ENCODE data around the gene SNAP29. TPM values are rescaled to one million over a fixed set of nuclear protein-coding genes. Genes with fewer than 3 reads are reported as not detected.
A peak's percentile ranks its signal among the peaks of the same experiment; 100 is the strongest.

Gene SNAP29
- total RNA-seq, 2 donors from 2014 or later, result 7.6 to 9.6 TPM

DNA sequence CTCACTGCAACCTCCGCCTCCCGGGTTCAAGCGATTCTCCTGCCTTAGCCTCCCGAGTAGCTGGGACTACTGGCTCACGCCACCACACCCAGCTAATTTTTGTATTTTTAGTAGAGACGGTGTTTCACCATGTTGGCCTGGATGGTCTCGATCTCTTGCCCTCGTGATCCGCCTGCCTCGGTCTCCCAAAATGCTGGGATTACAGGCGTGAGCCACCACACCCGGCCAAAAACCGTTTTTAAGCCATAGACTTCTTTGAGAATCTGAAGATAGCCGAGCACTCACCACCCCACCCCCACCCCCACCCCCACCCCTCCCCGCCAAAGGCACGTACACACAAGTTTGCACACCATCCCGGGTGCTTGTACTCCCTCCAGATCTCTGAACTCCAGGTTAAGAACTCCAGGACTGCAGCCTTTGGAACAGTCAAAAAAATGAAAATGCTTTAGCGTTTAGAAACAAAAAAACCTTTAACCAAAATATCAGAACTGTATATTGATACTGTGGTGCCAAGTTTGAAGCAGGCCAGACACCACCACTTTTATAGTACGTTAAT, 59.9 kb downstream of the SNAP29 start:
- ATAC-seq (no peak), DNase-seq (peak in 1 of 4 donors; percentile 17)
- Histone ChIP-seq H3K9me3 (no peaks in the 10 kb centered on the region), H3K36me3 (replicated peaks in 1 of 2; ENCODE audit: insufficient read depth in 1 of 2, low read depth in 2 of 2) (no peaks in the 10 kb centered on the region), H3K27ac (peak overlapping the region in 2 of 4 donors; percentile 97 to 98), H3K4me1 (peaks cover 33% of the 10 kb centered on the region), H3K4me3 (peak overlapping the region; percentile 71 to 86), H3K27me3 (no peaks in the 10 kb centered on the region)
- intact Hi-C loops (cut with DNase I), result loop anchor here (10.0 kb wide), 1 partner anchor 46 kb away; the partner anchor contains the start of gene AIFM3
- 2 to 3% methylated on average over 18 to 19 of the region's 19 CpGs for WGBS, 2 donors
- TF ChIP-seq, protein P1, sequence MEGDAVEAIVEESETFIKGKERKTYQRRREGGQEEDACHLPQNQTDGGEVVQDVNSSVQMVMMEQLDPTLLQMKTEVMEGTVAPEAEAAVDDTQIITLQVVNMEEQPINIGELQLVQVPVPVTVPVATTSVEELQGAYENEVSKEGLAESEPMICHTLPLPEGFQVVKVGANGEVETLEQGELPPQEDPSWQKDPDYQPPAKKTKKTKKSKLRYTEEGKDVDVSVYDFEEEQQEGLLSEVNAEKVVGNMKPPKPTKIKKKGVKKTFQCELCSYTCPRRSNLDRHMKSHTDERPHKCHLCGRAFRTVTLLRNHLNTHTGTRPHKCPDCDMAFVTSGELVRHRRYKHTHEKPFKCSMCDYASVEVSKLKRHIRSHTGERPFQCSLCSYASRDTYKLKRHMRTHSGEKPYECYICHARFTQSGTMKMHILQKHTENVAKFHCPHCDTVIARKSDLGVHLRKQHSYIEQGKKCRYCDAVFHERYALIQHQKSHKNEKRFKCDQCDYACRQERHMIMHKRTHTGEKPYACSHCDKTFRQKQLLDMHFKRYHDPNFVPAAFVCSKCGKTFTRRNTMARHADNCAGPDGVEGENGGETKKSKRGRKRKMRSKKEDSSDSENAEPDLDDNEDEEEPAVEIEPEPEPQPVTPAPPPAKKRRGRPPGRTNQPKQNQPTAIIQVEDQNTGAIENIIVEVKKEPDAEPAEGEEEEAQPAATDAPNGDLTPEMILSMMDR (IDR thresholded peaks at IDR 0.05), result no peak
- no peak for TF ChIP-seq POLR2A (IDR thresholded peaks at IDR 0.05)

DNA sequence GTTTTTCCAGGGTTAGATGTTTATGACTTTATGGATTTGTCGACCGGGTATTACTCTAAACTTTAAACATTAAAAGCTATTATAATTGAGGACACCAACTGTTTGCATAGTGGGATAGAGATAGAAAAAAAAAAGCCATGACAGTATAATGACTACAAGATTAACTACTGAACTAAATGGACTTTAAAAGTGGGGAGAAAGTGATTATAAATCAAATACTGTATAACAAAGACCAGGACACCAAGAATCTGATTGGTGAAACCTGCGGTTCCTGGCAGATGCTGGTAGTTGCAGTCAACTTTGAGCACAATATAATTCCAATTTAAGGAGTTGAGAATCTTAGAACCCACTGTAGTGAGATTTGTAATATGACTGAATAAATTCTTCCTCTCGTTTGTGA, 60.9 kb downstream of the SNAP29 start:
- Histone ChIP-seq H3K27ac (peak overlapping the region in 1 of 4 donors; percentile 21), H3K9me3 (no peaks in the 10 kb centered on the region), H3K27me3 (no peaks in the 10 kb centered on the region), H3K36me3 (replicated peaks in 1 of 2; ENCODE audit: insufficient read depth in 1 of 2, low read depth in 2 of 2) (no peaks in the 10 kb centered on the region), H3K4me3 (peak overlapping the region in 1 of 2 donors; percentile 3), H3K4me1 (peaks cover 39% of the 10 kb centered on the region)
- TF ChIP-seq POLR2A (IDR thresholded peaks at IDR 0.05), result no peak
- TF ChIP-seq, protein P1 (IDR thresholded peaks at IDR 0.05), result no peak
- 6% methylated on average over 4 of the region's 4 CpGs for WGBS, 2 donors
- DNase-seq (no peak), ATAC-seq (no peak)
- intact Hi-C loops (cut with DNase I), result loop anchor here (10.0 kb wide), 1 partner anchor 45 kb away; the partner anchor contains the start of gene AIFM3

DNA sequence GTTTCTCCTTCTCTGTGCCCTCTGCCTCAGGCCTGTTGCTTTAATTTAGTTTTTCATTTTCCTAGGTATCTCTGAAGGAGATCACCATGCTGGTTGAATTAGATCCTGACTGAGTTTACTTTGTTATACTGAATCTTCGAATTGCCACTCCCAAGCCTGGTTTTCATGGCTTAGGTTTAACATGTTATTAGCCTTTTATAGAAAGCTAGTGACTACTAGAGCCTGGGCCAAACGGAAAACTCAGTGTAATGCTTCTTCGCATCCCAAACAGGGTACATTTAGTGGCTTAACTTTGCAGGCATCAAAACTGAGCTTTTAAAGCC, 62.0 kb downstream of the SNAP29 start:
- TF ChIP-seq, protein P1 (IDR thresholded peaks at IDR 0.05), result no peak
- no peak for TF ChIP-seq POLR2A (IDR thresholded peaks at IDR 0.05)
- Histone ChIP-seq H3K36me3 (replicated peaks in 1 of 2; ENCODE audit: insufficient read depth in 1 of 2, low read depth in 2 of 2) (no peaks in the 10 kb centered on the region), H3K27me3 (no peaks in the 10 kb centered on the region), H3K4me3 (no peak overlapping the region), H3K4me1 (peaks cover 50% of the 10 kb centered on the region), H3K27ac (no peak overlapping the region), H3K9me3 (no peaks in the 10 kb centered on the region)
- no peak for ATAC-seq
- WGBS, 2 donors, result 34 to 41% methylated on average over 3 of the region's 3 CpGs
- DNase-seq, result no peak
- intact Hi-C loops (cut with DNase I), result no loop called here

DNA sequence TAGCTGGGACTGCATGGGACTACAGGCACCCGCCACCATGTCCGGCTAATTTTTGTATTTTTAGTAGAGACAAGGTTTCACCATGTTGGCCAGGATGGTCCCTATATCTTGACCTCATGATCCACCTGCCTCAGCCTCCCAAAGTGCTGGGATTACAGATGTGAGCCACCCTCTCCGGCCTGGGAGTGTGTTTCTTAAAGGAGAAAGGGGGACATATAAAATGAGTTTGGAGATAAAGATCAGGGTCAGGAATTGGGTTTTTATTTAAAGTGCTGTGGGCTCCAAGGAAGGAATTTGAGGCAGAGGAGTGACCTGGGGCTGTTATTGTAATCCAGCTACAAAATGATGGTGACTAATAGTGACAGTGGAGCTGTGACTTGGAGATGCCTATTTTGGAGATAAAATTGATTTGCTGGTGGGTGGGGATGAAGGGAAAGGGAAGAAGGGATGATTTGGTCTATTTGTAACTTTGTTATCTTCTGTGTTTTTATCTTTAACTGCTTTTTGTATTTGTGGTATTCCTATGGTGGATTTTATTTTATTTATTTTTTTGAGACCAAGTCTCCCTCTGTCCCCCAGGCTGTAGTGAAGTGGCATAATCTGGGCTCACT, 63.4 kb downstream of the SNAP29 start:
- TF ChIP-seq, protein P1 (IDR thresholded peaks at IDR 0.05), result no peak
- TF ChIP-seq POLR2A (IDR thresholded peaks at IDR 0.05), result no peak
- WGBS, 2 donors, result 64 to 94% methylated on average over 1 to 3 of the region's 3 CpGs
- no peak overlapping the region for H3K27ac ChIP-seq
- H3K9me3 ChIP-seq, result no peaks in the 10 kb centered on the region
- DNase-seq (no peak), ATAC-seq (no peak)
- H3K36me3 ChIP-seq (replicated peaks in 1 of 2; ENCODE audit: insufficient read depth in 1 of 2, low read depth in 2 of 2), result no peaks in the 10 kb centered on the region
- no peak overlapping the region for H3K4me3 ChIP-seq
- peaks cover 50% of the 10 kb centered on the region for H3K4me1 ChIP-seq
- intact Hi-C loops (cut with DNase I), result no loop called here
- H3K27me3 ChIP-seq, result no peaks in the 10 kb centered on the region

DNA sequence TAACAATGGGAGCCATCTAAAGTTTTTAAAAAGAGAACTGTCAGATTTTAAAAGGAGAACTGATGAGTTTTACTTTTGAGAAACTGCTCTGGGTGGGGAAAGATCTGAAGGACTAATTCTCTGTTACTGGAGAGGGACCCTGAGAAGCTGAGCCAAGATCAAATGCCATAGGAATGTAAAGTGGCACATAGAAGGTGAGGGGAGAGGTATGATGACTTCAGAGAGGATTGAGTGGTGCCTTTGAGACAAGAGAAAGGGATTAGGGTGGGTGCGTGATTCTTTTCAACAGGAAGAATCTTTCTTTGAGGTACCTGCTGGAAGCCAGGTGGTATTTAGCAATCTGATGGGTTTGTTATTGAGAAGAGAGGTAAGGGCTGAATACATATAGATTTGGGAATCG, 67.4 kb downstream of the SNAP29 start:
- Histone ChIP-seq H3K27me3 (no peaks in the 10 kb centered on the region), H3K4me3 (no peak overlapping the region), H3K27ac (no peak overlapping the region), H3K9me3 (no peaks in the 10 kb centered on the region), H3K36me3 (replicated peaks in 1 of 2; ENCODE audit: insufficient read depth in 1 of 2, low read depth in 2 of 2) (no peaks in the 10 kb centered on the region), H3K4me1 (peaks cover 47% of the 10 kb centered on the region)
- ATAC-seq (no peak), DNase-seq (no peak)
- 90 to 95% methylated on average over 2 of the region's 2 CpGs for WGBS, 2 donors
- intact Hi-C loops (cut with DNase I), result no loop called here
- no peak for TF ChIP-seq POLR2A (IDR thresholded peaks at IDR 0.05)
- TF ChIP-seq, protein P1 (IDR thresholded peaks at IDR 0.05), result no peak

Measured in body of pancreas (tissue), 4 donors.